Loucy (cell line): Measurements from ENCODE around the gene MAP1LC3A.

Source experiments
- H2AFZ ChIP-seq: fragments of 200-600 bp; sonication (generic); 2 replicates; pipeline ENCODE4 v1.6.0; 2016; ENCODE audit warnings: antibody characterized with exemption, mild to moderate bottlenecking, low read length, moderate library complexity
- H3F3A ChIP-seq: fragments of 200-600 bp; 2 replicates; pipeline ENCODE4 v1.6.0; 2016; ENCODE audit warnings: antibody characterized with exemption, low read depth, mild to moderate bottlenecking
- H3K27me3 ChIP-seq: fragments of 200-600 bp; sonication (generic); 2 replicates; pipeline ENCODE4 v1.6.1; 2014; ENCODE audit warnings: low read length, mild to moderate bottlenecking; ENCODE audit not compliant: insufficient read depth, poor library complexity, severe bottlenecking
- H3K36me3 ChIP-seq: fragments of 200-600 bp; sonication (generic); 2 replicates; pipeline ENCODE4 v1.6.1; 2016; ENCODE audit warnings: low read length; ENCODE audit not compliant: insufficient read depth
- H3K4me1 ChIP-seq: fragments of 200-600 bp; sonication (generic); 2 replicates; pipeline ENCODE4 v1.5.1; 2014; ENCODE audit warnings: low read length, mild to moderate bottlenecking; ENCODE audit not compliant: insufficient read depth, poor library complexity, severe bottlenecking
- H3K4me2 ChIP-seq: fragments of 200-600 bp; sonication (generic); 2 replicates; pipeline ENCODE4 v1.6.0; 2014; ENCODE audit warnings: antibody characterized with exemption, low read length, low read depth, mild to moderate bottlenecking; ENCODE audit not compliant: poor library complexity, severe bottlenecking
- H3K4me3 ChIP-seq: fragments of 200-600 bp; sonication (generic); 2 replicates; pipeline ENCODE4 v1.5.1; 2014; ENCODE audit warnings: low read length, mild to moderate bottlenecking, mixed read lengths; ENCODE audit not compliant: poor library complexity, severe bottlenecking
- H3K79me2 ChIP-seq: fragments of 200-600 bp; sonication (generic); 2 replicates; pipeline ENCODE4 v1.6.1; 2014; ENCODE audit warnings: low read length; ENCODE audit not compliant: insufficient read depth
- H3K9ac ChIP-seq: fragments of 200-600 bp; sonication (generic); 2 replicates; pipeline ENCODE4 v1.6.0; 2014; ENCODE audit warnings: mild to moderate bottlenecking, low read depth, low read length, moderate library complexity; ENCODE audit not compliant: poor library complexity, severe bottlenecking
- H3K9me2 ChIP-seq: fragments of 200-600 bp; sonication (generic); replicated peaks from 2 replicates; pipeline ENCODE4 v1.6.1; 2016; ENCODE audit warnings: low read depth, low read length, mixed read lengths
- H3K9me3 ChIP-seq: fragments of 200-600 bp; sonication (generic); 2 replicates; pipeline ENCODE4 v1.6.1; 2014; ENCODE audit warnings: mild to moderate bottlenecking, antibody characterized with exemption, low read length, low read depth; ENCODE audit not compliant: insufficient read depth
- H4K20me1 ChIP-seq: fragments of 200-600 bp; sonication (generic); 2 replicates; pipeline ENCODE4 v1.6.0; 2014; ENCODE audit warnings: antibody characterized with exemption, low read length, mild to moderate bottlenecking; ENCODE audit not compliant: insufficient read depth, poor library complexity, severe bottlenecking
- EZH2phosphoT487 ChIP-seq: fragments of 200-600 bp; IDR thresholded peaks from 2 replicates; pipeline ENCODE4 v1.6.1; 2018; ENCODE audit warnings: antibody characterized with exemption, mild to moderate bottlenecking, moderate library complexity, borderline replicate concordance
- TF ChIP-seq, protein P1 (sequence below): fragments of 200-600 bp; sonication (generic); conservative IDR thresholded peaks from 2 replicates; pipeline ENCODE4 v1.5.1; 2014; ENCODE audit warnings: mild to moderate bottlenecking, antibody characterized with exemption, low read length

MAP1LC3A gene

DNA sequence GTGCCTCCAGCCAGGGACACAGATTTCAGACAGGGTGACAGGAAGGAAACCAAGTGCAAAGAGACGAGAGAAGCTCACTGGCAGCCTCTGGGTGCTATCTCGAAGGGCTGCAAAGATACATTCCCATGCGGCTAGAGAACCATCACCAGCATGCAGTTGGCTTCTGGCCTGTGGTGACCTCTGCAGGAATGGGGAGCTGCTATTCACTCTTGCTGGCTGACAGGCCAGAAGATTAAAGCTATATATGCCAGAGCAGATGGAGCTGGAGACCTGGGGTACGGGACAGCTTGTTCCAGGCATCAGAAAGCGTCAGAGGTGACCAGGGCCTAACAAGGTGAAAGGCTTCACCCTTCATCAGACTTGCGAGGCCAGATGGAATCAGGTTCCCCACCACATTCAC, 20.0 kb downstream of the MAP1LC3A start:
- no peak for TF ChIP-seq EZH2phosphoT487
- TF ChIP-seq, protein P1, sequence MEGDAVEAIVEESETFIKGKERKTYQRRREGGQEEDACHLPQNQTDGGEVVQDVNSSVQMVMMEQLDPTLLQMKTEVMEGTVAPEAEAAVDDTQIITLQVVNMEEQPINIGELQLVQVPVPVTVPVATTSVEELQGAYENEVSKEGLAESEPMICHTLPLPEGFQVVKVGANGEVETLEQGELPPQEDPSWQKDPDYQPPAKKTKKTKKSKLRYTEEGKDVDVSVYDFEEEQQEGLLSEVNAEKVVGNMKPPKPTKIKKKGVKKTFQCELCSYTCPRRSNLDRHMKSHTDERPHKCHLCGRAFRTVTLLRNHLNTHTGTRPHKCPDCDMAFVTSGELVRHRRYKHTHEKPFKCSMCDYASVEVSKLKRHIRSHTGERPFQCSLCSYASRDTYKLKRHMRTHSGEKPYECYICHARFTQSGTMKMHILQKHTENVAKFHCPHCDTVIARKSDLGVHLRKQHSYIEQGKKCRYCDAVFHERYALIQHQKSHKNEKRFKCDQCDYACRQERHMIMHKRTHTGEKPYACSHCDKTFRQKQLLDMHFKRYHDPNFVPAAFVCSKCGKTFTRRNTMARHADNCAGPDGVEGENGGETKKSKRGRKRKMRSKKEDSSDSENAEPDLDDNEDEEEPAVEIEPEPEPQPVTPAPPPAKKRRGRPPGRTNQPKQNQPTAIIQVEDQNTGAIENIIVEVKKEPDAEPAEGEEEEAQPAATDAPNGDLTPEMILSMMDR = no peak

DNA sequence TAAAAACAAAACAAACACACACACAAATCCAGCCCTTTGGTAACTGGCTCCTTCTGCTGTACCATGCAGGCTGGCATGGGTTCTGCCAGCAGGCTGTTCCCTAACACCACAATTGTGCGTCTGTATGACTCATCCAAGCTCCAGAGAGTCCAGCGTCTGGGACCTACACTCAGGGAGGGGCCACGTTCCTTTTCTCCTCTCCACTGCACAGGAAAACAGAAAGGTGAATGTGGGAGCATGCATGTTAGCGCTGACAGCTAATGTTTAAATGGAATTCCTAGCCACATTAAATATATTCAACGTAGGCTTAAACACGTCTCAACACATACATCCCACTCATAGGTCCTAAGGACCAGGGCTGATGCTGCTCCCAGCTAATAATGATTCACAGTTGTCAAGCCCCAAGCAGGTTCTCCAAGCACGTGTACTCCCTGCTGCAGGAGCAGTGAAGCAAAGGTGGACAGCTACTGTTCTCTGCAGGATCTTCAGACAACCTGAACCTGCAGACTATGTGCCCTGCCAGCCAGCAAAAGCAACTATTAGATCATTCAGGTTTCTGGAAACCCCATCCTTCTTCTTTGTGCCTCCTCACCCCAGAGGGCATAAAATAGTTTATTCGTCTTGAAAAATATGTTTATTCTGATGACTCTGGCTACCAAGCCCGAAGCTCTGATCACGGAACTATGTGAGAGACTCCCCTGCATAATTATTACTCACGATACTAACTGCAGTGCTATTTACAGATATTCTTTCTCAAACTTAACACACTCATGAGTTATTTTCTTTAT, 20.9 kb downstream of the MAP1LC3A start:
- TF ChIP-seq, protein P1 = no peak
- no peak for TF ChIP-seq EZH2phosphoT487
- Histone ChIP-seq H3K4me2 (no peak overlapping the region), H3K27me3 (no peaks in the 10 kb centered on the region), H2AFZ (no peak overlapping the region), H4K20me1 (no peaks in the 10 kb centered on the region), H3K9me3 (no peaks in the 10 kb centered on the region), H3K4me3 (no peak overlapping the region), H3K9ac (no peak overlapping the region), H3K79me2 (no peaks in the 10 kb centered on the region), H3F3A (no peaks in the 10 kb centered on the region), H3K36me3 (peaks cover 28% of the 10 kb centered on the region; the same call in 1 of the 2 replicates), H3K4me1 (no peaks in the 10 kb centered on the region), H3K9me2 (no peaks in the 10 kb centered on the region)

More for the DNA sequence above, 20.0 kb downstream of the MAP1LC3A start:
- H3K36me3 ChIP-seq = peaks cover 20% of the 10 kb centered on the region; the same call in 1 of the 2 replicates
- H2AFZ ChIP-seq = no peak overlapping the region
- H3K9me2 ChIP-seq = no peaks in the 10 kb centered on the region
- no peak overlapping the region for H3K4me3 ChIP-seq
- H3K27me3 ChIP-seq = no peaks in the 10 kb centered on the region
- no peaks in the 10 kb centered on the region for H3K4me1 ChIP-seq
- H3F3A ChIP-seq = no peaks in the 10 kb centered on the region
- no peak overlapping the region for H3K9ac ChIP-seq
- H4K20me1 ChIP-seq = no peaks in the 10 kb centered on the region
- H3K9me3 ChIP-seq = no peaks in the 10 kb centered on the region
- no peaks in the 10 kb centered on the region for H3K79me2 ChIP-seq
- no peak overlapping the region for H3K4me2 ChIP-seq

DNA sequence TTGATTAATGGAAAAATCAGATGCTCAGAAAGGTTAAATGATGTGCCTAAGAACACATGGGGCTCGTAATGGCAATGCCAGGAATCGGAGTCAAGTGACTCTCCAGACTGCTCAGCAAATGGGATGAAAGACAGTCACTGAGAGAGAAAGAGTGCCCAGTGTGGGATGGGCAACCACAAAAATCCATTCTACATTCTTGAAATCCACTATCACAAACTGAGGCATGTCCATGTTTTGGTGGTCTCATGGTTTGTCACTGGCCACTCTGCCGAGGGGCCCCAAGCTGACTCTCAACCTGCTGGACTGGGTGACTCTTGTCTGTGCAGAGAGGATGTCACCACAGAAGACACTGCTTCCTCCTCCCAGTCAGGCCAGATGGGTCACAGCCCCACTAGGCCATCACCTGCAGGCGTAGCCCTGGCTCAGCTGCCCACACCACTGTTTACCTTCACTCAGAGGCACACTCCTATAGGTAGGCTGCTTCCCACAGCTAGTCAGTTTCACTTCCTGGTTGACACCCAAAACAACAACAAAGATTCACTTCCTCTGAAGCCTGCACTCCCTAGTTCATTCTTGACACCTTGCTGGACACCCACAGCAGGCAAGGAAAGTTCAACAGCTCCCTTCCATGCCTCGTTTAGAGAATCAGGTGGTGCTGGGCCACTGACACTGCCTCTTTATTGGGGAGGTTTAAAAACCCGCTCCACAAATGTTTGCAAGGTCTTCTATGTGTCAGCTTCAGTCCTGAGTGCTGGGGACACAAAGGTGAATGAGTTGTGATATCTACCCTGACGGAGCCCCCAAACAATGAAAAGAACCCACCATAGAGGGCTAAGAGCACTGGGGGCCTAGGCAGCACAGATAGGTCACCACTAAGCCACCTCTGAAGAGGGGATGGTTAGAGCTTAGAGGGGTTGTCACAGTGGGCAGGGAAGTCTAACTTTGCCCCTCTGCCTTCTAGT, 21.7 kb downstream of the MAP1LC3A start:
- H3K36me3 ChIP-seq = peaks cover 33% of the 10 kb centered on the region; the same call in 1 of the 2 replicates

More for the DNA sequence above, 21.7 kb downstream of the MAP1LC3A start:
- Histone ChIP-seq H3K9me3 (no peaks in the 10 kb centered on the region), H2AFZ (no peak overlapping the region), H3K9me2 (no peaks in the 10 kb centered on the region), H3K4me3 (no peak overlapping the region), H3F3A (no peaks in the 10 kb centered on the region), H3K4me2 (no peak overlapping the region), H3K4me1 (no peaks in the 10 kb centered on the region), H3K79me2 (no peaks in the 10 kb centered on the region), H4K20me1 (no peaks in the 10 kb centered on the region), H3K27me3 (no peaks in the 10 kb centered on the region), H3K9ac (no peak overlapping the region)
- TF ChIP-seq EZH2phosphoT487 = no peak
- TF ChIP-seq, protein P1 = no peak
